Esophagus squamous epithelium (tissue), 4 donors: ENCODE data around the gene MSL2.

ENCODE experiments used
- CTCF ChIP-seq, 6 experiments: fragments of 450-650 bp in 4 of 6; fragments of 200-600 bp in 2 of 6; sonication (generic) in 2 of 6; IDR thresholded peaks; one replicate each; pipeline ENCODE4 v1.5.1; 2016 to 2019; ENCODE audit warnings: antibody characterized with exemption in 6 of 6, mild to moderate bottlenecking in 4 of 6, moderate library complexity in 4 of 6
- POLR2A ChIP-seq, 4 donors: fragments of 450-650 bp; IDR thresholded peaks; one replicate each; pipeline ENCODE4 v1.6.1; 2017; ENCODE audit warnings: antibody characterized with exemption in 4 of 4, mild to moderate bottlenecking in 4 of 4, moderate library complexity in 3 of 4

- TF ChIP-seq CTCF (IDR thresholded peaks at IDR 0.05): no peak
- no peak for TF ChIP-seq POLR2A (IDR thresholded peaks at IDR 0.05)
Observed at GRCh38 chr3:136171097-136171542, 25.0 kb downstream of the MSL2 start.
